ENCODE data around the gene MYH8. TPM values are rescaled to one million over a fixed set of nuclear protein-coding genes. Genes with fewer than 3 reads are reported as not detected.

The MYH8 gene
- total RNA-seq, 6 experiments from 2014 or later, result not detected

- Histone ChIP-seq H3K27me3 (no peaks in the 10 kb centered on the region), H3K27ac (no peak overlapping the region), H3K36me3 (no peaks in the 10 kb centered on the region), H3K9me3 (no peaks in the 10 kb centered on the region), H3K4me1 (no peaks in the 10 kb centered on the region), H3K4me3 (no peak overlapping the region)
- DNase-seq (no peak), ATAC-seq (no peak)
- intact Hi-C loops (cut with DNase I), result no loop called here
- WGBS (ENCODE audit: insufficient coverage, low coverage, low lambda C conversion rate, missing lambda C conversion rate), result 38% methylated on average over 3 of the region's 3 CpGs
- TF ChIP-seq, protein P1, sequence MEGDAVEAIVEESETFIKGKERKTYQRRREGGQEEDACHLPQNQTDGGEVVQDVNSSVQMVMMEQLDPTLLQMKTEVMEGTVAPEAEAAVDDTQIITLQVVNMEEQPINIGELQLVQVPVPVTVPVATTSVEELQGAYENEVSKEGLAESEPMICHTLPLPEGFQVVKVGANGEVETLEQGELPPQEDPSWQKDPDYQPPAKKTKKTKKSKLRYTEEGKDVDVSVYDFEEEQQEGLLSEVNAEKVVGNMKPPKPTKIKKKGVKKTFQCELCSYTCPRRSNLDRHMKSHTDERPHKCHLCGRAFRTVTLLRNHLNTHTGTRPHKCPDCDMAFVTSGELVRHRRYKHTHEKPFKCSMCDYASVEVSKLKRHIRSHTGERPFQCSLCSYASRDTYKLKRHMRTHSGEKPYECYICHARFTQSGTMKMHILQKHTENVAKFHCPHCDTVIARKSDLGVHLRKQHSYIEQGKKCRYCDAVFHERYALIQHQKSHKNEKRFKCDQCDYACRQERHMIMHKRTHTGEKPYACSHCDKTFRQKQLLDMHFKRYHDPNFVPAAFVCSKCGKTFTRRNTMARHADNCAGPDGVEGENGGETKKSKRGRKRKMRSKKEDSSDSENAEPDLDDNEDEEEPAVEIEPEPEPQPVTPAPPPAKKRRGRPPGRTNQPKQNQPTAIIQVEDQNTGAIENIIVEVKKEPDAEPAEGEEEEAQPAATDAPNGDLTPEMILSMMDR (IDR thresholded peaks at IDR 0.05), result no peak
Measured at GRCh38 chr17:10458701-10459100, 37.0 kb upstream of the MYH8 start.

- ATAC-seq (no peak), DNase-seq (no peak)
- H3K36me3 ChIP-seq, result no peaks in the 10 kb centered on the region
- H3K4me1 ChIP-seq, result no peaks in the 10 kb centered on the region
- WGBS (ENCODE audit: insufficient coverage, low coverage, low lambda C conversion rate, missing lambda C conversion rate), result 7% methylated on average over 1 of the region's 1 CpG
- intact Hi-C loops (cut with DNase I), result no loop called here
- no peaks in the 10 kb centered on the region for H3K9me3 ChIP-seq
- H3K27ac ChIP-seq, result no peak overlapping the region
- H3K27me3 ChIP-seq, result no peaks in the 10 kb centered on the region
- no peak overlapping the region for H3K4me3 ChIP-seq
- TF ChIP-seq, protein P1 (IDR thresholded peaks at IDR 0.05), result no peak
- TF ChIP-seq POLR2A (IDR thresholded peaks at IDR 0.05), result no peak
Measured at GRCh38 chr17:10457952-10458351, 36.2 kb upstream of the MYH8 start.

- Histone ChIP-seq H3K27me3 (no peaks in the 10 kb centered on the region), H3K27ac (no peak overlapping the region), H3K36me3 (no peaks in the 10 kb centered on the region), H3K9me3 (no peaks in the 10 kb centered on the region), H3K4me3 (no peak overlapping the region), H3K4me1 (no peaks in the 10 kb centered on the region)
- DNase-seq, result no peak
- TF ChIP-seq POLR2A (IDR thresholded peaks at IDR 0.05), result no peak
- TF ChIP-seq, protein P1 (IDR thresholded peaks at IDR 0.05), result no peak
- WGBS (ENCODE audit: insufficient coverage, low coverage, low lambda C conversion rate, missing lambda C conversion rate), result 54% methylated on average over 7 of the region's 7 CpGs
- intact Hi-C loops (cut with DNase I), result no loop called here
- peak in 1 of 4 donors; percentile 44 for ATAC-seq
Measured at GRCh38 chr17:10447026-10447931, 25.5 kb upstream of the MYH8 start.

DNA sequence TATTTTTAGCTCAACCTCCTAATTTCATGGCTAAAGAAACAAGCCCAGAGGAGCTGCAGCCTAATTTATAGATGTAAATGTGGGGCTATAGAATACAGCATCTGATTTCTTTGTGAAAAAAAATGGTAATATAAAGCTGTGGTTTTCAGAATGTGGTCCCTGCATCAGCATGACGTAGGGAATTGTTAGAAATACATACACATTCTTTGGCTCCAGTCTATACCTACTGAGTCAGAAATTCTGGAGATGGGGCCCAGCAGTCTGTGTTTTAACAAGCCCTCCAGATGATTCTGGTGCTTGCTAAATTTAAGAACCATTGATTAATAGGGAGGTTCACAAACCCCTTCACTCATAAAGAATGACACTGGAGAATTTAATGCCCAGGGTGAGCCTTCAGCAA lies 18.1 kb upstream of the MYH8 start:
- DNase-seq, result no peak
- no peaks in the 10 kb centered on the region for H3K36me3 ChIP-seq
- H3K4me3 ChIP-seq, result no peak overlapping the region
- intact Hi-C loops (cut with DNase I), result no loop called here
- no peak overlapping the region for H3K27ac ChIP-seq
- H3K4me1 ChIP-seq, result no peaks in the 10 kb centered on the region
- H3K9me3 ChIP-seq, result no peaks in the 10 kb centered on the region
- no peak for ATAC-seq
- TF ChIP-seq, protein P1 (IDR thresholded peaks at IDR 0.05), result no peak
- no peak for TF ChIP-seq POLR2A (IDR thresholded peaks at IDR 0.05)
- H3K27me3 ChIP-seq, result no peaks in the 10 kb centered on the region
- 25% methylated on average over 1 of the region's 1 CpG for WGBS (ENCODE audit: insufficient coverage, low coverage, low lambda C conversion rate, missing lambda C conversion rate)
